HEK293T (cell line): ENCODE data around the gene DHX58.

Source experiments
- CTCF ChIA-PET: fragments of 350-600 bp; formaldehyde crosslinking; extraction: SDS; loops from one replicate; lab custom pipeline; 2021; ENCODE audit warnings: antibody characterized with exemption, inconsistent platforms; lab: Yijun Ruan, JAX
- POLR2A ChIA-PET: fragments of 350-600 bp; formaldehyde crosslinking; extraction: SDS; loops from one replicate; lab custom pipeline; 2020; ENCODE audit warnings: antibody characterized with exemption, inconsistent platforms; lab: Yijun Ruan, JAX
- DNase-seq: peaks from one replicate; pipeline ENCODE4 v3.0.0; 2012; ENCODE audit warnings: mixed read lengths; ENCODE audit errors: extremely low spot score
- ARNT ChIP-seq: fragments of 450-650 bp; IDR thresholded peaks from 2 replicates; pipeline ENCODE4 v1.6.1; 2017; ENCODE audit warnings: mild to moderate bottlenecking
- BHLHE40 ChIP-seq: fragments of 450-650 bp; IDR thresholded peaks from 2 replicates; pipeline ENCODE4 v1.6.1; 2016; ENCODE audit warnings: mild to moderate bottlenecking, moderate library complexity, borderline replicate concordance
- CTBP1 ChIP-seq: fragments of 450-650 bp; IDR thresholded peaks from 2 replicates; pipeline ENCODE4 v1.6.1; 2016; ENCODE audit warnings: borderline replicate concordance
- ELF4 ChIP-seq: fragments of 450-650 bp; IDR thresholded peaks from 2 replicates; pipeline ENCODE4 v1.6.1; 2017; ENCODE audit warnings: antibody characterized with exemption
- FOXA1 ChIP-seq: fragments of 450-650 bp; IDR thresholded peaks from 2 replicates; pipeline ENCODE4 v1.6.1; 2016; ENCODE audit warnings: mild to moderate bottlenecking
- FOXK2 ChIP-seq: fragments of 450-650 bp; IDR thresholded peaks from 2 replicates; pipeline ENCODE4 v1.6.1; 2016; ENCODE audit warnings: mild to moderate bottlenecking
- FOXM1 ChIP-seq: fragments of 450-650 bp; IDR thresholded peaks from 2 replicates; pipeline ENCODE4 v1.6.1; 2017; ENCODE audit warnings: mild to moderate bottlenecking, borderline replicate concordance
- HDGF ChIP-seq: fragments of 450-650 bp; IDR thresholded peaks from 2 replicates; pipeline ENCODE4 v1.6.1; 2017; ENCODE audit warnings: antibody characterized with exemption, borderline replicate concordance
- L3MBTL2 ChIP-seq: fragments of 450-650 bp; conservative IDR thresholded peaks from 2 replicates; pipeline ENCODE4 v1.6.1; 2016; ENCODE audit warnings: mild to moderate bottlenecking
- LEF1 ChIP-seq: fragments of 450-650 bp; IDR thresholded peaks from 2 replicates; pipeline ENCODE4 v1.6.1; 2017; ENCODE audit warnings: mild to moderate bottlenecking, borderline replicate concordance
- NFRKB ChIP-seq: fragments of 450-650 bp; IDR thresholded peaks from 2 replicates; pipeline ENCODE4 v1.6.1; 2016; ENCODE audit warnings: mild to moderate bottlenecking, moderate library complexity
- SP1 ChIP-seq: fragments of 450-650 bp; IDR thresholded peaks from 2 replicates; pipeline ENCODE4 v1.6.1; 2017
- SUZ12 ChIP-seq: fragments of 450-650 bp; IDR thresholded peaks from 2 replicates; pipeline ENCODE4 v1.6.1; 2016; ENCODE audit warnings: mild to moderate bottlenecking
- TARDBP ChIP-seq: fragments of 450-650 bp; IDR thresholded peaks from 2 replicates; pipeline ENCODE4 v1.6.1; 2016
- ZNF384 ChIP-seq: fragments of 450-650 bp; IDR thresholded peaks from 2 replicates; pipeline ENCODE4 v1.6.1; 2016
- TF ChIP-seq, protein P1 (sequence below): fragments of 450-650 bp; IDR thresholded peaks from 2 replicates; pipeline ENCODE4 v1.6.1; 2016

DHX58 gene

DNA sequence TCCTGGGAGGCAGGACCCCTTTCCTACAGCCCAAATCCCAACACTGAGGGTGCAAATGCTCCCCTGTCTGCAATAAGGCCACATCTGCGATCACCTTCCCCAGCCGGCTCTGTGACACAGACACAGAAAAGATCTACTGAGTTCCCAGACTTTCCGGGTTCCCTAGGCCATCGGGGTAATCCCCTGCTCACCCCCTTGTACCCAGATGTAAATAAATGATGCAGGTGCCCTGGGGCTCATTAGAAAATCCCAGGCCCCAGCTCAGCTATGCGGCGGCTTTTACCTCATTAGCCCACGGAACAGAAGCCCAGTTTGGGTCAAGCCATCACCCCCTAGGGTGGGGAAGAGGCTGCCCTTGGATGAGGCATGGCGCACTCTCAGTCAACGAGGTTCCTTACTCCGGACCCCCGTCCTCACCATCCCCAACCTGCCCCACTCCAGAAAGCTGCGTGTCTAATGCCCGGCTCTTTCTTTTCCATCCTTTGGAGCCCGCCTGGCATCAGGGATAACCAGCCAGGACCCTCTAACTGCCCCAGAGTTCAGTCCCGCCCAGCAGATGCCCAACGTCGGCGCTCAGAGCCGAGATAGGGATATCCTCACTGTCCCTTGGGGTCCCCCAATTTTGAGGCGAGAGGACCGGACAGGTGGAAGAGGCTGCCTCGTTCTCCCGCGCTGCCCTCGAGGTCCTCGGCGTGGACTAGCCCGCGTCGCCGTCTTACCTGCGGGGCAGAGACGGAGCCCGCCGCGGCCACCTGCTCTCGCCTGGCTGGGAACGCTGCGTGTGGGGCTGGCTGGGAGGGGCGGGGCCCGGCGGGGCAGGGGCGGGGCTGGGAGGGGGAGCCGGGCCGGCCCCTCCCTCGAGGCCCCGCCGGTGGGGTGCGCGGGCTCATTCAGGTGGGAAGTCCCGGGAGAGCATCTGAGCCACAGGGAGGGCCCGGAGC lies 14.6 kb downstream of the DHX58 start, which contains the start of gene ZNF385C:
TSS of gene ZNF385C (minus strand) at position 783 of the 941 bp plus-strand sequence. CDS start 35,417 bp downstream, outside the sequence.
- no peak for TF ChIP-seq FOXK2
- TF ChIP-seq FOXM1, result no peak
- no peak for TF ChIP-seq NFRKB
- no peak for TF ChIP-seq L3MBTL2
- no peak for TF ChIP-seq ELF4
- no peak for TF ChIP-seq HDGF
- no peak for TF ChIP-seq BHLHE40
- TF ChIP-seq, protein P1, sequence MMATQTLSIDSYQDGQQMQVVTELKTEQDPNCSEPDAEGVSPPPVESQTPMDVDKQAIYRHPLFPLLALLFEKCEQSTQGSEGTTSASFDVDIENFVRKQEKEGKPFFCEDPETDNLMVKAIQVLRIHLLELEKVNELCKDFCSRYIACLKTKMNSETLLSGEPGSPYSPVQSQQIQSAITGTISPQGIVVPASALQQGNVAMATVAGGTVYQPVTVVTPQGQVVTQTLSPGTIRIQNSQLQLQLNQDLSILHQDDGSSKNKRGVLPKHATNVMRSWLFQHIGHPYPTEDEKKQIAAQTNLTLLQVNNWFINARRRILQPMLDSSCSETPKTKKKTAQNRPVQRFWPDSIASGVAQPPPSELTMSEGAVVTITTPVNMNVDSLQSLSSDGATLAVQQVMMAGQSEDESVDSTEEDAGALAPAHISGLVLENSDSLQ, result no peak
- TF ChIP-seq SP1, result no peak
- no peak for TF ChIP-seq TARDBP
- TF ChIP-seq FOXA1, result no peak
- TF ChIP-seq ZNF384, result no peak
- TF ChIP-seq SUZ12, result no peak
- no peak for TF ChIP-seq ARNT
- ChIA-PET CTCF (interaction anchor here (0.6 to 2.2 kb wide), 7 partner anchors 9 to 61 kb away, joined by 3 to 11 read pairs (median 3); no protein-coding TSS in a partner anchor), POLR2A (interaction anchor here (1.0 to 2.2 kb wide), 4 partner anchors 11 to 81 kb away, joined by 3 to 14 read pairs (median 6); partner anchors contain the start of genes DNAJC7 and NKIRAS2)
- no peak for DNase-seq

GRCh38 chr17:42096360-42097111 lies 16.0 kb downstream of the DHX58 start:
- ChIA-PET CTCF (interaction anchor here (2.2 kb wide), 1 partner anchor 28 kb away, joined by 11 read pairs; no protein-coding TSS in a partner anchor), POLR2A (interaction anchor here (0.6 to 1.5 kb wide), 3 partner anchors 24 to 79 kb away, joined by 3 to 4 read pairs (median 4); partner anchors contain the start of genes DNAJC7 and KAT2A)
- DNase-seq, result no peak
- TF ChIP-seq CTBP1, result no peak
- TF ChIP-seq SP1, result no peak
- no peak for TF ChIP-seq HDGF
- TF ChIP-seq FOXK2, result no peak
- no peak for TF ChIP-seq ZNF384
- TF ChIP-seq BHLHE40, result no peak
- TF ChIP-seq, protein P1, result no peak
- TF ChIP-seq FOXM1, result no peak
- TF ChIP-seq SUZ12, result no peak
- no peak for TF ChIP-seq NFRKB
- no peak for TF ChIP-seq L3MBTL2
- no peak for TF ChIP-seq ARNT
- no peak for TF ChIP-seq TARDBP

- TF ChIP-seq SP1 (no peak), ELF4 (no peak), ARNT (no peak), CTBP1 (no peak), FOXM1 (no peak), FOXA1 (no peak), TARDBP (no peak), NFRKB (no peak), SUZ12 (no peak), LEF1 (no peak), HDGF (no peak), ZNF384 (no peak), BHLHE40 (no peak), L3MBTL2 (no peak), FOXK2 (no peak)
- TF ChIP-seq, protein P1, result no peak
- CTCF ChIA-PET, result interaction anchor here (0.6 kb wide), 1 partner anchor 208 kb away, joined by 3 read pairs; no protein-coding TSS in a partner anchor
- POLR2A ChIA-PET, result interaction anchor here (1.5 kb wide), 1 partner anchor 76 kb away, joined by 4 read pairs; no protein-coding TSS in a partner anchor
- no peak for DNase-seq
Observed at GRCh38 chr17:42094375-42095069, 18.0 kb downstream of the DHX58 start.

DNA sequence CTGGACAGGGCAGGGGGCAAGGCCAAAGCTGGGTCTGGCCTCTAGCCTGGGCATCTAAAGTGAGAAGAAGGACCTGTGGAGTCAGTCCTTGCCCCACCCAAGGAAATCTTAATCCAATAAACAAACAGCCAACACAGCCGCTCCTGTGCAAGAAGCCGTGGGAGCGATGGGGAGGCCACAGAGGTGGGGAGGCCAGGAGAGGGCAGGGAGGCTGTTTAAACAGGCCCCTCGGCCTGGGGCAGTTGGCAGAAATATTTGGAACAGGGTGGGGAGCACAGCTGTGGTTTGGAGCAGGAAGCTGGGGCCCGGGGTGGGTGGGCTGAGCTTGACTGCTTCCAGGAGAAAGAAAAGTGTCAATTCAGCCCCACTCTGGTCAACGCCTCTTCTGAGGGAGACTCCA lies 19.6 kb downstream of the DHX58 start:
- TF ChIP-seq SUZ12 (no peak), L3MBTL2 (no peak), FOXK2 (no peak), TARDBP (no peak), NFRKB (no peak), HDGF (no peak), ZNF384 (no peak), SP1 (no peak), BHLHE40 (no peak), ELF4 (no peak), FOXM1 (no peak), CTBP1 (no peak), FOXA1 (no peak), ARNT (no peak), LEF1 (no peak)
- TF ChIP-seq, protein P1, result no peak
- DNase-seq, result no peak
- POLR2A ChIA-PET, result no interaction called here
- CTCF ChIA-PET, result interaction anchor here (0.6 to 1.4 kb wide), 3 partner anchors 12 to 184 kb away, joined by 3 to 4 read pairs (median 3); no protein-coding TSS in a partner anchor
